ENCODE results near the gene POU6F2.

Gene POU6F2

GRCh38 chr7:39261771-39262170, 284.1 kb downstream of the POU6F2 start:
- no peak for DNase-seq

- DNase-seq = no peak
These were observed 288.2 kb downstream of the POU6F2 start for GRCh38 chr7:39265641-39266591.

DNA sequence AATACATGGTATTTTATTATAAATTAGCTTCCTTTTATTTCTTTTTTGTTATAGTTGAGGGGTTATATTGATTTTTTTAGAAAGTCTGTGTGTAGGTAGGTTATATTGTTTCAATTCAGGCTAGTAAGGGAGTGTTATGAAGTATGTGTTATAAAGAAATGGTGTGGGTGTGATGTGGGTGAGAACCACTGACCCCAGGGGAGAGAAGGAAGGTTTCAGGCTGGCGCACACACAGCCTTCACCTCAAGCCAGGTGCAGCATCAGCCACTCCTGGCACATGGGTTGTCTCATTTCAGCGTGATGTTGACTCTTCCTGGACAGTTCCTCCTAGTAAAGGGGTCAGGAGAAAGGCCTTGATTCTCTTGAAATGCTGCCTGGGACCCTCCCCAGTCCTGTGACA, 291.3 kb downstream of the POU6F2 start:
- no peak for DNase-seq

DNA sequence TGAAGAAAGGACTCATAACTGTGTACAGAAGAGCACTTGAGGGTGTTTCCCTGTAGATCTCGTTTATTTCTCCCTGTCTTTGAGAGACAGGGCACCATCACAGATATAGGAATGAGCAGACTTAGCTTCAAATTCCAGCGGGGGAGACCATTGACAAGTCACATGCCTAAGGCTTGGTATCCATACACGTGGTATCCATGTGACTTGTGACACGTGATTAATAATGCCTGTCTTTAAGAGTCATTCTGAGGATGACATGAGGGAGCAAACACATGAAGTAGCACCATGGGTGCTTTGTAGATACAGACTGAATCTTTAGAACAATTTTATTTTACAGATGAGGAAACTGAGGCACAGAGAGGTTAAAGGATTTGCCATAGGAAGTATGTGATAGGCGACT, 292.3 kb downstream of the POU6F2 start:
- DNase-seq = no peak

DNA sequence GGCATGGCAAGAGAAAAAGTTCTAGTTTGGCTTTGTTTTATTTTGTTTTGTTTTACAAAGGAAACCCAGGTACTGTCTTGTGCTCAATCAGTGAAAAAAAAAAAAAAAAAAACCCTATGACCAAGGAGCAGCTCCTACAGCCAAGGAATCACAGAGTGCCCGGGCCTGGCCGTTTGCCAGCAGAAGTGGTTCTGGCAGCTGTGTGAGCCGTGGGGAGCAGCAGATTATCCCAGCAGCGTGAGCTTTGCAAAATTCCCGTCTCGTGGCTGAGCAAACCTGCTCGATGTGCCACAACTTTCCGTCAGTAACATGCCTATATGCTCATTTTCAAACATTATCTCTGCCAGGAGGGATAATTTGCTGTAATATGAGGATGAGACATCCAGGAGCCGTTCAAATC, 293.7 kb downstream of the POU6F2 start:
- no peak for DNase-seq

GRCh38 chr7:39272111-39272510, 294.4 kb downstream of the POU6F2 start:
- no peak for DNase-seq

DNA sequence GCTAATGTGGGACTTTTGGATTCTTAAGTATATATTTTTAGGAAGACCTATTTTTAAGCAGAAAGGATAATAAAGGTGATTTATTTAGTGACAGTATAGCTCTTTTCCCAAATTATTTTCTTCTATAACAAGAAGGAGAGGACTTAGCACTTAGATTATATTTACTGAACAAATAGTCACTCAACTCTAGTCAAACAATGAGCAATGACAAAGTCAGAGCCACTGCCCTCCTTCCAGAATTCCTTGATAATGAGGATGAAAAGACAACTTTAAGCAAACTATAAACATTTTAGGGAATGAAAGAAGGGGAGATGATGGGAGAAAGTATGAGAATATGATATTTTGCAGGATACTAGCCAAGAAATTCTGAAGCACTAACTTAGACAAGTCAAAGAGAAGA, 295.0 kb downstream of the POU6F2 start:
- no peak for DNase-seq

DNA sequence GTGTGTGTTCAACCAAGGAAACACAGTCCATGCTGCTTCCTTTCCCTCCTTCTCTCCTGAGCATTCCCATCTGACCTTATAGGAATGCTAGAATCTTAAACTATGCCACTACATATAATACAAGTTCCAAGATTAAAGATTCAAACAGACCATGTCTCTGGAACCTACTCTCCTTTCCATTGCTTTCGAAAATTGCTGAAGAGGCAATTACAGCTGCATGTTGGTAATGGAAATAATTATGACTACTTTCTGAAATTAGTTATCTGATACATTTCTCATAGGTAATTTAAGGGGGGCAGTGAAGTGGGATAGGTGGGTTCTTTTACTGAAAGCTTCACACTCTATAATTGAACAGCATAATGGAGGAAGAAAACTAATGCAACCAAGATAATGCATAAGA, 302.6 kb downstream of the POU6F2 start:
- no peak for DNase-seq

GRCh38 chr7:39285256-39285655, 307.5 kb downstream of the POU6F2 start:
- no peak for DNase-seq

- no peak for DNase-seq
These were observed 310.6 kb downstream of the POU6F2 start for GRCh38 chr7:39288303-39288702.

DNA sequence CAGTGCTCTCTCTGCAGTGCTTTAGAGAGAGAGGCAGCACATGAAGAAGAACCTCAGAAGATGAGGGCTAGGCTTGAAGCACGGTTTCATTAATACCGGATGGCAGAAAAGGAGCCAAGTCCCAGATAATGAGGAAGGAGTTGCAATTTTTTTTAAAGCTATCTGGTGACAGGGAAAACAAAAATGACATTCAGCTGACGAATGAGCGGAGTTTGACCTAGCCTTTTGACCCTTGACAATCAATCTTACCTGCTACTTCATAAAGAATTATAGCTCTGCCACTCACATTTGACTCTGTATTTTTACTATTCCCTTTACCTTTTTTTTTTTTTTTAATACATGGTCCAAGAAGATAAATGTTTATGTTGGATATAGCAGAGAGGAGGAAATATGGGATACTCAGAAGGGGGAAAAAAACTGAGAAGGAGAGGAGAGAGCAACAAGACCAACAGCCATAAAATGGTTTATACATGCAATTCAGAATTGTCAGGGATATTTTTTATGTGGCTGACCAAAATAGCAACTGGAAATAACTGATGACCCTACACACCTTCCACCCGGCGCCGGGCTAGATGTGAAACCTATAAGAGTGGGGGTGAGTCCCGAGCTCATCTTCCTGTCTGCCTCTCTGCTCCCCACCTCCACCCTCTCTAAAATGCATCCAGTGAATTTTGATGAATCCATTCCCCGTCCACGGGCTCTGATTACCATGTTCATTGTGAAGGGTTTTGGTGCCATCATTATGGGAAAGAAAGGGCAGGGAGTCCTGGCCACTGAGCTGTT, 314.1 kb downstream of the POU6F2 start:
- DNase-seq = no peak

GRCh38 chr7:39293056-39293823, 315.5 kb downstream of the POU6F2 start:
- DNase-seq = no peak

- no peak for DNase-seq
These were observed 316.3 kb downstream of the POU6F2 start for GRCh38 chr7:39294022-39294421.

GRCh38 chr7:39295796-39296195, 318.1 kb downstream of the POU6F2 start:
- no peak for DNase-seq

- no peak for DNase-seq
These were observed 322.0 kb downstream of the POU6F2 start for GRCh38 chr7:39299695-39300094.

GRCh38 chr7:39300276-39300675, 322.6 kb downstream of the POU6F2 start:
- DNase-seq = no peak

DNA sequence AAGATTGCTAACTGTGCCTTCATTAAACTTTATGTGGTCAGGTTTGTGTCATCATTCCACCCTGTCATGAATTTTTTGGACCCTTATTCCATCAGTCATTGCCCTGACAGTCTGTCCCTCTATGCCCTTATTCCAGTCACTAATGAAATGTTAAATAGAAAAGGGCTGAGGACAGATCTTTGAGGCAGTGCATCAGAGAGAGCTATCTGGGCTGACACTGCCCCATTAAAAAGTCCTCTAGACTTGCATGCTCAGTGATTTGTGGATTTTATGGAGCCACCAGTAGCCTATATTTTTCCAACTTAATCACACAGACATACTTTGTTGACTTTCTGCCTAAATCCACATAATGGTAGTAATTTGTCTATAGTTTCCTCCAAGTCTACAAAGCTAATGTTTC, 323.8 kb downstream of the POU6F2 start:
- no peak for DNase-seq

DNA sequence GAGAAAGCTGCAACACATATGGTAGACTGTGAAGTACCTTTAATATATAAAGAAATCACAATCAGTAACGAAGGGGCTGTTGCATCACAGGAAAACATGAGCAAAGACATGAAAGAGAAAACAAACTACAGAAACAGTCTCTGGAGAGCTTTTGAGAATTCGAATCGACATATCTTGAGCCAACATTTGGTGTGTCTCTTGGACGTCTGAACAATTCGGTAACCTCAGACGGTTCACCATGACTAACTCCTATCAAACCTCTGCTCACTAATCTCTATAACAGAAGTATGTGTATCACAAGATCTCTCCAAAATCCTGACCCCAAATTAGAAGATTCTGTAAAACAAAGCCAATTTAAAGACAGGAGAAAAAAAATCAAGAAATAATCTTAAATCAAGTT, 326.5 kb downstream of the POU6F2 start:
- DNase-seq = no peak

- DNase-seq = no peak
These were observed 327.1 kb downstream of the POU6F2 start for GRCh38 chr7:39304668-39305405.

DNA sequence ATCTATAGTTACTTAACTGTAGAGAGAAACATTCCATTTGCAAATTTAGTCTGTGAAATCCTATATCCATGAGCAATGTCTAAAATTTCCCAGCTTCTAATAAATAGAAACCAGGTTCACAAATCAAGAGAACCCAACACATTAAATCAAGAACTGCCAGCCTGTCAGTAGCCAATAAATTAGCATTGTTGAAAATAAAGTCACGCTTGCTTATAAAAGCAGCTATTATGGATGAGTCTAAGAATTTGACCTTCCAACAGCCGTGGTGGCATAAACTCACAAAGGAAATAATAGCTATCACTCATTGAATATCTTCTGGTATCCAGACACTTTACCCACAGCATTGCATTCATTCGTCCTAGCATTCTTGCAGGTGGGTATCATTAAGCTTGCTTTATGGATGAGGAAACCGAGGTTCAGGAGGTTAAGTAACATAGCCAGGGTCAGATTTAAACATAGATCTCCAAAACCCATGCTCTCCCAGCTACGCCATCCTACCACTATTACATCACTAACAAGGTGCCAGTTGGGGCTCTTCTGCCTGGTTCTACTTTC, 328.4 kb downstream of the POU6F2 start:
- DNase-seq = no peak

GRCh38 chr7:39310699-39311098, 333.0 kb downstream of the POU6F2 start:
- DNase-seq = no peak
